Psoas muscle (tissue), 8 donors: ENCODE data around the gene PEX1. TPM values are rescaled to one million over a fixed set of nuclear protein-coding genes. Genes with fewer than 3 reads are reported as not detected.

Experiments used
- ATAC-seq, 4 donors: fragments of 200-7000 bp; cut with Tn5 transposase; one replicate each; pipeline ENCODE4 v1.9.1; 2020; ENCODE audit warnings: moderate library complexity in 3 of 4, mild to moderate bottlenecking in 2 of 4
- DNase-seq, 2 donors: peaks; one replicate each; pipeline ENCODE4 v3.0.0-alpha.2; 2020
- H3K27ac ChIP-seq: fragments of 200-600 bp; one replicate; pipeline ENCODE4 v1.8.0; 2022
- H3K27me3 ChIP-seq, 3 donors: fragments of 200-600 bp in 1 of 3; one replicate each; pipeline versions ENCODE4 v1.6.1 to v1.8.0; 2013 to 2022; ENCODE audit warnings: low read length in 2 of 3, mild to moderate bottlenecking in 2 of 3, moderate library complexity in 1 of 3; ENCODE audit not compliant: insufficient read depth in 3 of 3
- H3K36me3 ChIP-seq, 2 donors: fragments of 200-600 bp in 1 of 2; one replicate each; pipeline versions ENCODE4 v1.6.1 to v1.8.0; 2013 to 2022; ENCODE audit warnings: low read depth in 1 of 2, mild to moderate bottlenecking in 1 of 2, moderate library complexity in 1 of 2; ENCODE audit not compliant: insufficient read depth in 1 of 2
- H3K4me1 ChIP-seq: fragments of 200-600 bp; one replicate; pipeline ENCODE4 v1.8.0; 2022
- H3K4me3 ChIP-seq: fragments of 200-600 bp; one replicate; pipeline ENCODE4 v1.8.0; 2022; ENCODE audit warnings: mild to moderate bottlenecking
- H3K9me3 ChIP-seq: fragments of 200-600 bp; one replicate; pipeline ENCODE4 v1.8.0; 2022
- WGBS, 3 donors: extraction: QIAGEN DNeasy Blood & Tissue Kit; methylation state at CpG; one replicate each; pipeline versions ENCODE4 v1.1.6 to v1.1.7; 2013; 5-methylcytosine and 5-hydroxymethylcytosine counted together
- intact Hi-C, 2 donors: fragments of 100-400 bp; cut with DNase I; formaldehyde crosslinking; loops; one replicate each; pipeline versions ENCODE4 v1.11.0 to v1.14.2; 2022
- polyA plus RNA-seq, 3 donors: library from polyadenylated mRNA; stranded (reverse); fragments of 200-250 nt; gene quantifications; one replicate each; pipeline ENCODE4 v1.2.3, GENCODE V29; 2013
- total RNA-seq, 4 donors: library from RNA; stranded (reverse); fragmentation: NEBNext Ultra II Directional in 2 of 4; extraction: Animal tissue kit (Norgen Biotek cat#: 25700) in 2 of 4; gene quantifications; one replicate each; pipeline versions ENCODE4 v1.2.1 to v1.2.4, GENCODE V29; 2021 to 2023
- TF ChIP-seq, protein P1 (sequence below): fragments of 200-600 bp; IDR thresholded peaks from one replicate; pipeline ENCODE4 v1.8.0; 2022; ENCODE audit warnings: antibody characterized with exemption
- donor health status: healthy with polysubstance abuse.
- donor health status: DM: no; HTN: no; CAD: no; lungs with moderate emphysema.
- donor health status: Bipolar disorder and iron deficiency.
- donor health status: healthy.
- donor health status: DM: yes; HTN: yes; CAD: no.
- donor health status: DM: no; HTN: no; CAD: no.
- donor health status: DM: no; HTN: no; CAD: no.
- donor health status: DM: yes; HTN: yes; CAD: no.

PEX1 gene
- total and polyA plus RNA-seq, 7 donors, result 3.9 to 14.2 (median 11.1) TPM

DNA sequence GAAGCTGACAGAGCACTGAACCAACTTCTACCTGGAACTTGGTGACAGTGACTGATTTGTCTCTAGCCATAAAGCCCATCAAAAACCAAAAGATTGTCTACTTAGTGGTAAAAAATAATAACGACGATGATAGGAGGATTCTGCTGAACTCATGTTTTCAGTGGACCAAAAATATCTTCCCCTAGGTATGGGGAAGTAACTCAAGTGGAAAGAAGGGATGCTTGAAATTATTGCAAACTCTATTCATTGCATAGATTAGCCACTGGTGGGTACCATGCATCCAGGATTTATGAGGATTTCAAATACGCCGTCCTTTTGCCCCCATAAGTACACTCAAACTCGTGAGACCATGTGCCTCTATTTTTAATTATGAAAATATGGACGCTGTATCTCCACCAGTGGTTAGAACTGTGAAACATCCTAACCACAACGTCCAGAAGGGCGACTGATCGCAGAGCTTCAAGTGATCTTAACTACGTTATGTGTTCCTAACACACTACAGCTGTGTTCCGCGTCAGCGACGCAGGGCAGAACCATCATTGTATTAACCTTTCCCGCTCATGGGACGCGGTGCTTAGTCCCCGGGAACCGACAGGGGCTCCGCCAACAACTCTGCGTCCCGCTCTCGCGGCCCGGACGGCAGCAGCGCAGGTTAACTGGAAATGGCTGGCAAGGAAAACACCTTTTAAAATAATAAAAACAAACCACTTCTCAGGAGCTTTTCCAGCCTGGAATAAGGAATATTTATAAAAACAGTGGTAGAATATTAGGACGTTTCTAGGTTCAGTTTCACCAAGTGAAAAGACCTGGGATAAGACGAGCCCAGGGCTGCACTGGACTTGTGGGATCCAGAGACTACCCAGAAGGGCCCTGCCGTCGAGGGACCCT lies 776 bp downstream of the PEX1 start:
- intact Hi-C loops, result loop anchor here in 1 of 2 donors (5.0 kb wide), 1 partner anchor 80 kb away; the partner anchor contains the start of gene GATAD1
- ATAC-seq, result peak; percentile 31 to 60 (median 40)
- peak in 1 of 2 donors; percentile 59 for DNase-seq

DNA sequence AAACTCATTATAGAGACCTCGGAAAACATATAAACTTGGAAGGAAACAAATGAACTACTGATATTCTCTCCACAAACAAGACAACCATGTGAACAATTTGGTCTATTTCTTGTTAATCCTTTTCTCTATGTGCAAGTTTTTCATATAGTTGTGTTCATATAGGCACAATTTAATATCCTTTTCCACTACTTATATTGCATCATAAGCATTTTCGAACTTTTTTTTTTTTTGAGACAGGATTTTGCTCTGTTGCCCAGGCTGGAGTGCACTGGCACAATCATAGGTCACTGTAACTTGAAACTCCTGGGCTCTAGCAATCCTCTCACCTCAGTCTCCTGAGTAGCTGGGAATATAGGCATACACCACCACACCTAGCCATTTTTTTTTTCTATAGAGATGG lies 5.2 kb downstream of the PEX1 start:
- no peak overlapping the region for H3K4me3 ChIP-seq
- H3K4me1 ChIP-seq, result peaks cover 11% of the 10 kb centered on the region
- no peaks in the 10 kb centered on the region for H3K27me3 ChIP-seq
- ATAC-seq (no peak), DNase-seq (no peak)
- 66 to 74% (median 72%) methylated on average over 2 of the region's 2 CpGs for WGBS, 3 donors
- TF ChIP-seq, protein P1, sequence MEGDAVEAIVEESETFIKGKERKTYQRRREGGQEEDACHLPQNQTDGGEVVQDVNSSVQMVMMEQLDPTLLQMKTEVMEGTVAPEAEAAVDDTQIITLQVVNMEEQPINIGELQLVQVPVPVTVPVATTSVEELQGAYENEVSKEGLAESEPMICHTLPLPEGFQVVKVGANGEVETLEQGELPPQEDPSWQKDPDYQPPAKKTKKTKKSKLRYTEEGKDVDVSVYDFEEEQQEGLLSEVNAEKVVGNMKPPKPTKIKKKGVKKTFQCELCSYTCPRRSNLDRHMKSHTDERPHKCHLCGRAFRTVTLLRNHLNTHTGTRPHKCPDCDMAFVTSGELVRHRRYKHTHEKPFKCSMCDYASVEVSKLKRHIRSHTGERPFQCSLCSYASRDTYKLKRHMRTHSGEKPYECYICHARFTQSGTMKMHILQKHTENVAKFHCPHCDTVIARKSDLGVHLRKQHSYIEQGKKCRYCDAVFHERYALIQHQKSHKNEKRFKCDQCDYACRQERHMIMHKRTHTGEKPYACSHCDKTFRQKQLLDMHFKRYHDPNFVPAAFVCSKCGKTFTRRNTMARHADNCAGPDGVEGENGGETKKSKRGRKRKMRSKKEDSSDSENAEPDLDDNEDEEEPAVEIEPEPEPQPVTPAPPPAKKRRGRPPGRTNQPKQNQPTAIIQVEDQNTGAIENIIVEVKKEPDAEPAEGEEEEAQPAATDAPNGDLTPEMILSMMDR, result no peak
- intact Hi-C loops, result no loop called here
- H3K9me3 ChIP-seq, result no peaks in the 10 kb centered on the region
- H3K27ac ChIP-seq, result no peak overlapping the region
- H3K36me3 ChIP-seq, result peaks cover 0 to 32% of the 10 kb centered on the region in 2 donors

More for the DNA sequence above, 776 bp downstream of the PEX1 start:
- peak overlapping the region; percentile 86 for H3K4me3 ChIP-seq
- peaks cover 9 to 29% of the 10 kb centered on the region in 2 donors for H3K36me3 ChIP-seq
- WGBS, 3 donors, result 1% methylated on average over 29 to 31 of the region's 31 CpGs
- H3K27me3 ChIP-seq, result no peaks in the 10 kb centered on the region
- TF ChIP-seq, protein P1, result no peak
- H3K9me3 ChIP-seq, result no peaks in the 10 kb centered on the region
- peaks cover 17% of the 10 kb centered on the region for H3K4me1 ChIP-seq
- peak overlapping the region; percentile 95 for H3K27ac ChIP-seq

DNA sequence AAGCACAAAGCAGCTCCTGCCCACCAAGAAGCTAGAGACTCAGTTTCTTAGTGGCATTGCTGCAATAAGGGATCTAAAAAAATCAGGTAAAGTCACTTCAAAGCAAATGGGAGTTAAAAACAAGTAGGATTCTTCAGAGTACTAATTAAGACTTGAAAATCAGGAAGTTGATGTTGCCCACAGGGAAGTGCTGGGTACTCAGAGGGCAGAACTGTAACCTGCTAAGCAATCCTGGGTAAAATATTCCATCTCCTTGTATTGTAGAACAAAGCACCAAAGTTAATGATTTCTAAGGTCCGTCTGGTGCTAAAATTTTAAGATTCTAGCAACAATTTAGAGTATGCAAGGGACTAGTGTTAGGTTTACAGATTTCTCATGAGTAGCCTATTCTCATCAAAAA lies 8.3 kb downstream of the PEX1 start:
- no peak for DNase-seq
- no peak for ATAC-seq
- intact Hi-C loops, result no loop called here
- 86 to 95% (median 90%) methylated on average over 1 of the region's 1 CpG for WGBS, 3 donors
- no peaks in the 10 kb centered on the region for H3K9me3 ChIP-seq
- H3K27me3 ChIP-seq, result no peaks in the 10 kb centered on the region
- no peak overlapping the region for H3K27ac ChIP-seq
- peaks cover 5 to 54% of the 10 kb centered on the region in 2 donors for H3K36me3 ChIP-seq
- TF ChIP-seq, protein P1, result no peak
- H3K4me3 ChIP-seq, result no peak overlapping the region
- no peaks in the 10 kb centered on the region for H3K4me1 ChIP-seq

DNA sequence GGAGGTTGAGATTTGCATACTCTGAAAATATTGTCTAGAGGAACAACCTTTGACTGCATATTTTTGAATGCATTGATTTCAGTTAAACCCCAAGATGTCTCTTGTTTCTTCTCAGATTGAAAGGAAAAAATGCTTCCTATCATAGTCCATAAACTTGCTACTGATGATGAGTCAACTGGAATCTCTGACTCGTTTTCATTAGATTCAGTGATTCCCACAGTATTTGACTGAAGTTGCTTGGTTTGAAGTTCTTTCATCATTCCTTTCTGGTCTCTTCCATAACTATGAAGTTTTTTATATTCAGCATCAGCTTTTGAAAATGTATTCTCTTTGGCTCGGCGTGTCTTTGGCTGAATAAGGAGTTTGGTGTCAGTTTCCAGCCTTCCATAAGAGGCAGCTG lies 10.7 kb downstream of the PEX1 start:
- no peaks in the 10 kb centered on the region for H3K9me3 ChIP-seq
- H3K27ac ChIP-seq, result no peak overlapping the region
- TF ChIP-seq, protein P1, result no peak
- intact Hi-C loops, result no loop called here
- peaks cover 5 to 73% of the 10 kb centered on the region in 2 donors for H3K36me3 ChIP-seq
- 63 to 87% (median 69%) methylated on average over 3 of the region's 3 CpGs for WGBS, 3 donors
- H3K4me1 ChIP-seq, result no peaks in the 10 kb centered on the region
- no peak overlapping the region for H3K4me3 ChIP-seq
- H3K27me3 ChIP-seq, result no peaks in the 10 kb centered on the region
- ATAC-seq (no peak), DNase-seq (no peak)
